HG03378 (cell line): ENCODE data around the gene SLC19A1.

ENCODE experiments used
- ATAC-seq: cut with Tn5 transposase; IDR thresholded peaks from one replicate; pipeline ENCODE4 v1.9.1; 2021; ENCODE audit warnings: mild to moderate bottlenecking, moderate library complexity; ENCODE audit not compliant: unreplicated experiment

Gene SLC19A1

DNA sequence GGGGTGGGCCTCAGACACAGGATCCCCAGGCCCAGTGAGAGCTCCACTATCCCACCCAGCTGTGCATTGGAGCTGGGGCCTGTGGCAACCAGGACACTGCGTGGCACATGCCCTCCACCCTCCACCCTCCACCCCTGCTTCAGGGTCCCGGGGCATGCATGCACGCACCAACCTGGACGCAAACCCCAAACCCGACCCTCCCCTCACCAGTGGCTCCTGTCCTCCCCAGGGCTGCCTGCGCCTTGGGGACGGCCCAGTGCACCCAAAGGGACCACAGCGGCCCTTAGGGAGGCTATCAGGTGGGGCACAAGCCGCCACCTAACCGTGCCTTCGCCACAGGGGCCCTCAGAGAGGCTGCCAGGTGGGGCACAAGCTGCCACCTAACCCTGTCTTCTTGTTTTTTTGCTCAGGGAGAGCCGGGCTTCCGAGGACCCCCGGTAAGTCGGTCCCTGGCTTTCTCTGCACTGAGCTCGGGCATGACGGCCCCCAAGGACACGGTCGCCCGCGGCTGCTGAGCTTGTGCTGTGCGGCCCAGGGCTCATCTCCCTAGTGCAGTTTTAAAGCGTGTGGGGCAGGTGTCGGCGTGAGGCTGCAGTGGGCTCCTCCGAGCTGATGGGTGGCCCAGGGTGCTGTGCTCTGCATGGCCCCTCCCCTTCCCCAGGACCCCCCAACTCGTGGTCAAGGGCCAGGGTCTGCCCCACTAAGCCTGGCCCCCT is 47.9 kb downstream of the SLC19A1 start:
- ATAC-seq: no peak

DNA sequence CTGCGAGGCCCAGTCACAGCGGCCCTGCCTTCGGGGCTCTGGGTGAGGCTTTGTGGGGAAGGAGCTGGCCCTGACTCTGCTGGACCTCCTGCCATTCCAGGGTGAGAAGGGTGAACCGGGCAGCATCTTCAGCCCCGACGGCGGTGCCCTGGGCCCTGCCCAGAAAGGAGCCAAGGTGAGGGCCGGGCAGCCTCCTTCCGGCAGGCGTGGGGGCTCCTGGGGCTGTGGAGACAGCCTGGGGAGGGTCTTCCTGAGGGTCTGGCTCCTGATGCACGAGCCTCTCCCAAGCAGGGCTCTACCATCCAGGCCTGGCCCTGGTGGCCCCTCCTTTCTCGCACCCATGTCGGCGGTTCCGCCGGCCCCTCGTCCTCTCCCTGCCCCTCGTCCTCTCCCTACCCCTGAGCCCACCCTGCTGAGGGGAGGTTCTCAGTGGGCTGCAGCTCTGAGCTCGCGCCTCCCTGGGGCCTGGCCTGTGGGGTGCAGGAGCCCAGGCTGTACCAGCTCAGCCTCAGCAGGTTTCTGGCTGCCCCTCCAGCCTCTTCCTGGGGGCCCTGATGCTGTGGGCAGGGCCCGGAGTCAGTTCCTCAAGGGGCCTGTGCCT is 48.7 kb downstream of the SLC19A1 start:
- no peak for ATAC-seq

GRCh38 chr21:45492765-45493164 is 49.5 kb downstream of the SLC19A1 start:
- ATAC-seq: no peak

DNA sequence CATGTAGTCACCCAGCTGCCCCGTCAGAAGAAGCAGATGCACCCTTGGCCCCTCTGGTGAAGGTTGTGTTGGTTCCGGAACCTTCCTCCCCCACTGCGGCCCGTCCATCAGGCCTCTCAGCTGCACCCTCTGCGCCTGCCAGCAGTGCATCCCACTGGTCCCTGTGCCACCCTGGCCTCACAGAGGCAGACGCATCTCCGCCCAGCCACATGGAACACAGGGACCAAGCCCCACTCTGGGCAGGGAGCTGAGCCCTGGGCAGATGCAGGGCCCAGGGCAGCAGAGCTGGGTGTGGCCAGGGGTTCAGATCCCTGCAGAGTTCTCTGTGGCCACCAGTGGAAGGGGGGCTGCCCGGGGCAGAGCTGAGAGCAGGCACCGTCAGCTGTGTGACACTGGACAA is 50.6 kb downstream of the SLC19A1 start:
- ATAC-seq: no peak

GRCh38 chr21:45491056-45491455 is 51.2 kb downstream of the SLC19A1 start:
- no peak for ATAC-seq

DNA sequence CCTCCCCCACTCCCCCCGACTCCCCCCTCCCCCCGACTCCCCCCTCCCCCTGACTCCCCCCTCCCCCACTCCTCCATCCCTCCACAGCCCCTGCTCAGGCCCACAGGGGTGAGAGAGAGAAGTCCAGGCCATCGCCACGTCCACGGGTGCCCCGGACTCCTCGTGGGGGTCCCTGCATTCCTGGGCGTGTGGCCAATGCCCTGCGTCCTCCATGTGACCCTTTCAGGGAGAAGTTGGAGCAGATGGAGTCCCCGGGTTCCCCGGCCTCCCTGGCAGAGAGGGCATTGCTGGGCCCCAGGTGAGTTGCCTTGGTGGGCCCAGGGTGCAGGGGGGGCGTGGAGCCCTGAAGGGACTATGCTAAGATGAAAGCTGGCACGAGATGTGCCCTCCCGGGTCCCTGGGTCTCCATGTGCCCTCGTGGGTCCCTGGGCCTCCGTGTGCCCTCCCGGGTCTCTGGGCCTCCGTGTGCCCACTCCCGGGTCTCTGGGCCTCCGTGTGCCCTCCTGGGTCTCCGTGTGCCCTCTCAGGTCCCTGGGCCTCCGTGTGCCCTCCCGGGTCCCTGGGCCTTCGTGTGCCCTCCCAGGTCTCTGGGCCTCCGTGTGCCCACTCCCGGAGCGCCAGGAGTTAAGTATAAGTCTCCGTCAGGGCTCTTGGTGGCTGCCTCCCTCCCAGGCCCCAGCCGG is 52.0 kb downstream of the SLC19A1 start:
- ATAC-seq: no peak

GRCh38 chr21:45489722-45489982 is 52.6 kb downstream of the SLC19A1 start:
- no peak for ATAC-seq

DNA sequence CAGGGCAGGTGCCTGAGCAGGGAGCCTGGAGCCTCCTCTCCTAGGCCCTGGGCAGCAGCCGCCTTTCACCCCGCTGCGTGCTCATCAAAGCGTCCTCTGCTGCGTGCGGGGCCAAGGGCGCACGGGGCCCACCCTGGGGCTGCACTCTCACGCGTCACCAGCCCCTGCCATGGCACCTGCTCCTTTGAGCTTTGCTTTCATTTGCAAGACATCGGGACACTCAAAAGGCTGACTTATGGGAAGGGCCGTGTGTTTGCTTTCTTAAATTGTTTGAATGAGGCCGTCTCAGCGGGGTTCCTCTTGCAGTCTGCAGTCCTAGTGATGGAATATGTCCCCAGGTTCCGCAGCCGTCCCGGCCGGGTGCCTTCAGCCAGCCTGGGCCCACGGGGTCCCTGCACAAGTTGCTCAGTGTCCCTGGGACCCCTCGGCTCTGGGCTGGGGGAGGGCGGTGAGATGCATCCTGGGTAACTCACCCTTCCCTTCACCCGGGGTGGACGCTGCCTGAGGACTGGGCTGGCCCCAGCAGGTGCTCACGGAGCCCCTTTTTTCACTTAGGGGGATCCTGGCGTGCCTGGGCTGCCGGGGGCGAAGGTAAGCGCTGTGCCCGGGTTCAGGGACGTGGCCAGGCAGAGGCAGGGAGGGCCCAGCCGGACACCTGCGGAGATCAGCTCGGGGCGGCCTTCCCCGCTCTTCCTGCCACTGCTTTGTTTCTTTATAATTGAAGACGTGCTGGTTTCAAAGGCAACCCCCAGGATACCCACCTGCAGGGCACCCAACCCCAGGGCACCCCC is 53.1 kb downstream of the SLC19A1 start:
- ATAC-seq: no peak

DNA sequence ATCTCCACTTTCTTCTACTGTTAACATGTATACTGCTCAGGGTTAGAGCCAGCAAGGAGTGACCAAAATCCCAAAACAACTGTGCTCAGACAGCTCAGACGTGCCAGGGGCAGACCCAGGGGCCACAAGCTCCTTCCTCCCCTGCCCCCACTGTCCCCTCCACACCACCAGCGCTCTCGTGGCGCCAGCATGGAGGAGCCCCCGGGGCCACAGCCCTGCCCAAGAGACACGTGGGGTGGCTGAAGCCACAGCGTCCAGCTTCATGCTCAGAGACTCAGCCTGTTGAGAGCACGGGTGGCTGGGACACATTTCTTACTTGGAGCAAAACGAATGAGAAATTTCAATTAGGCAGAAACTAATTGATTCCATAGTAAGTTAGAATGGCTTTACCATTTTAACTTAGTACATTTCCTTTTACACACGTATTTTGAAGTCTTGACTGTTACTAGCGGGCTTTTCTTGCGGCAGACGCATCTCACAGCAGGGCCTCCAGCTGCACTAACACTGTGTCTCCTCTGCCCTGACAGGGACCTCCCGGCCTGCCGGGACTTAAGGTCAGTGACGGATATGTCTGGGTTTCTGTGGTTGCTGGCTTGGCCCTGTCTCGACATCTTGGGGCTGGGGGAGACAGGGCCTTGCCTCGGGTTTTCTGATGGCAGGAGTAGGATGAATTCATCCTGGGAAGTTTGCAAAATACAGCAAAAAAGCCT is 54.2 kb downstream of the SLC19A1 start:
- no peak for ATAC-seq

DNA sequence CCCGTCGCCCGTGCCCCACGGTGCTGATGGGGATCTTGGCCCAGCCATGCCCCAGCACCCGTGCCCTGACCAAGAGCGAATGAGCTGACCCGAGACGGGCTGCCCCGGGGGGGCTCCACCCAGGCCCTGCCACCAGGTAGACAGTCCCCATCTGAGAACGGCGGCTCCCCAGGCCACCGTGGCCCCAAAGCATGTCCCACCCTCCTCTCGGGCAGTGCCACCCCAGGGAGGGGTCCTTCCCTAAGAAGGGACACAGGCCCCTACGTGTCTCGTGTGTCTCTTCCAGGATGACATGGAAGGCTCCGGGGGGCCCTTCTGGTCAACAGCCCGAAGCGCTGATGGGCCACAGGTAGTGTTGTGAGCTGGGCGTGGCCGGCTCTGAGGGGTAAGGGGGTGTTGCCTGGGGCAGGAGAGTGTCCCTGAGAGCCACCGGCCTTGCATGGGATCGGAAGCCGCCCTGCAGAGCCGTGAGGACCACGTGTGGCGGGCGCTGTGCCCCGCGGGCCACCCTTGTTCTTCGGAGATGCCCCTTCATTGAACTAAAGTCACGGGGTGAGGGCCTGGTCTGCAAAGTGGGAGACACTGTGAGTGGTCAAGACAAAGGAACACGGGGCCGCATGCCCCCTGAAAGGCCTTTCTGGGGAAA is 55.0 kb downstream of the SLC19A1 start:
- no peak for ATAC-seq

GRCh38 chr21:45486443-45487160 is 55.6 kb downstream of the SLC19A1 start:
- ATAC-seq: no peak

DNA sequence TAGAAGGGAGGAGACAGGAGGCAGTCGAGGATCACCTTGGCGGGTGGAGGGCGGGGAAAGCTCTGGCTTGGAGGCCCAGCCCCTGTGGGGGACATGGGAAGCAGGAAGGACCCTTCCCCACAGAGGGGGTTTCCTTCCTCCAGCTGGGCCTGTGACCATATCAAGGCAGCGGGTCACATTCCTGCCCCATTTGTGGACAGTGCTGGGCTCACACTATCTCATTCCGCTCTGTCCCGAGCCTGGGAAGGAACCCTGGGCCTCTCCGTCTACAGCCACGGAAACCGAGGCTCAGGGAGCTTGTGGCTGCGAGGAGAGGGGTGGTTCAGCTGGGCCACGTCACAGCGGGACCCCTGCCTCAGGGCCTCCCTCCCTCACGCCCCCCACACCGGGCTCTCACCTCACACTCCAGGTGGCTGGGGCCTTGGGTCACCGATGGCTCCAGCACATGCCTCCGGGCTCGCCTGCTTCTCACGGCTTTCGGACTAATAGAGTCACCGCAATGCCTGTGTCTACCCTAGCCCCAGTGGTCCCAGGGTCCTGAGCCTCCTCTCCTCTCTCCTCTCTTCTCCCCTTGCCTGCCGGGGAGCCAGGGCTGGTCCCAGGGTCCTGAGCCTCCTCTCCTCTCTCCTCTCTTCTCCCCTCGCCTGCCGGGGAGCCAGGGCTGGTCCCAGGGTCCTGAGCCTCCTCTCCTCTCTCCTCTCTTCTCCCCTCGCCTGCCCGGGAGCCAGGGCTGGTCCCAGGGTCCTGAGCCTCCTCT is 56.4 kb downstream of the SLC19A1 start:
- ATAC-seq: no peak

GRCh38 chr21:45484318-45484717 is 57.9 kb downstream of the SLC19A1 start:
- ATAC-seq: no peak

DNA sequence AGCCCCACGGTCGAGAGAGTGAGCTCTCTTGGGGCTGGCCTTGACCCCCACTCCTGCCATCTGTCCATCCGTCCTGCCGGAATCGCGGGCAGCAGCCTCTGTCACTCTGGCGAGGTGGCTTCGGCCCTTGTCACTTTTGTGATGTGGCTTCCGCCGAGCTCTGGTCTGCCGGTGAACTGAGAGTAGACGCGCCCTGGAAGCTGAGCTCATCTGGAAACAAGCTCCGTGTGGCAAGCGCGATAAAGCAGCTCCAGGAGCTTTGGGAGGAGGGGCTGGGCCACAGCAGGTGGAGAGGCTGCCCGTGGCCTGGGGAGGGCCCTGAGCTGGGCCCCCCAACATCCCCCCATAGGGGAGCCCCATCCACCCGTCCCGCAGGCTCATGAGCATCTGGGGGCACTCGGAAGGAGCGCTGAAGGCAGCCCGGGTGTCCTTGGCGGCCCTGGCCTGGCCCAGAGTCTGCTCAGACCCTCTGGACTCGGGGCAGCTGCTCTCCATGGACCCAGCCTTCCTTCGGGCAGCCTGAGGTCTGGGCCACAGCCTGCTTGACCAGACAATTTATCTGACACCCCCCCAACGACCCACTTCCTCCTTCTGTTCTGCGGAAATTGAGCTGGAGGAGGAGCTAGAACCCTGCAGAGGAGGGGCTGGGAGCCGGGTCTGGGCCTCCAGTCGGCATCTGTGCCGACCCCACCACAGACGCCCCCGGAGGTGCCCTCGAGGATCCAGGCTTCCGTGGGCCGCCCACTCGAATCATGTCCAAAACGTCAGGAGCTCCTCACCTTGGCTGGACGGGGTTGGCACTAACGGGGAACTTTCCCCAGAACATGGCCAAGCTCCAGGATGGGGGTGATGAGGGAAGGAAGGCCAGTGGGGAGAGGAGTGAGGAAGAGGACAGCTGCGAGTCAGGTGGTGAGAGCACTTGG is 59.1 kb downstream of the SLC19A1 start:
- ATAC-seq: no peak

- ATAC-seq: no peak
Observed at GRCh38 chr21:45481977-45482898, 60.0 kb downstream of the SLC19A1 start.

GRCh38 chr21:45481566-45481965 is 60.7 kb downstream of the SLC19A1 start:
- no peak for ATAC-seq
